WTC11 (cell line): ENCODE measurements around the gene SLC49A3. TPM values are rescaled to one million over a fixed set of nuclear protein-coding genes. Genes with fewer than 3 reads are reported as not detected.

Experiments
- ATAC-seq: fragments of 200-7000 bp; cut with Tn5 transposase; 2 replicates; pipeline ENCODE4 v1.10.0; 2021; ENCODE audit warnings: mild to moderate bottlenecking, moderate library complexity
- CTCF ChIA-PET: fragments of 300-600 bp; sonication (Branson Sonifier 250); formaldehyde crosslinking; loops from one replicate; lab custom pipeline; 2021; ENCODE audit warnings: antibody characterized with exemption; lab: Charles Lee
- POLR2A ChIA-PET: fragments of 350-600 bp; sonication (Branson Sonifier 250); formaldehyde crosslinking; loops from one replicate; lab custom pipeline; 2021; ENCODE audit warnings: antibody characterized with exemption; lab: Charles Lee
- DNase-seq: peaks from one replicate; pipeline ENCODE4 v3.0.0; 2021; ENCODE audit warnings: low spot score
- H3K27ac Mint-ChIP-seq: 2 replicates; pipeline ENCODE4 v1.8.0; 2021; ENCODE audit warnings: mixed read lengths
- H3K27me3 Mint-ChIP-seq: 2 replicates; pipeline ENCODE4 v1.8.0; 2021; ENCODE audit warnings: low read depth, mild to moderate bottlenecking, moderate library complexity, mixed read lengths
- H3K36me3 Mint-ChIP-seq: 2 replicates; pipeline ENCODE4 v1.8.0; 2021; ENCODE audit warnings: mixed read lengths
- H3K4me1 Mint-ChIP-seq: 2 replicates; pipeline ENCODE4 v1.8.0; 2022; ENCODE audit warnings: mixed read lengths
- H3K4me3 Mint-ChIP-seq: 2 replicates; pipeline ENCODE4 v1.8.0; 2021; ENCODE audit warnings: mild to moderate bottlenecking, moderate library complexity, mixed read lengths
- H3K9me3 Mint-ChIP-seq: 2 replicates; pipeline ENCODE4 v1.8.0; 2021; ENCODE audit warnings: mixed read lengths
- ATF1 ChIP-seq: sonication (generic); formaldehyde crosslinking; IDR thresholded peaks from 2 replicates; pipeline ENCODE4 v1.8.1; 2023; ENCODE audit warnings: mild to moderate bottlenecking, moderate library complexity, missing genetic modification reagents
- ESRRA ChIP-seq: sonication (generic); formaldehyde crosslinking; IDR thresholded peaks from 2 replicates; pipeline ENCODE4 v1.8.1; 2022; ENCODE audit warnings: mild to moderate bottlenecking, missing genetic modification reagents, borderline replicate concordance
- MXD4 ChIP-seq: fragments of 250-450 bp; sonication (Bioruptor Pico); IDR thresholded peaks from 2 replicates; pipeline ENCODE4 v1.8.0; 2021; ENCODE audit warnings: mild to moderate bottlenecking, moderate library complexity, borderline replicate concordance
- RELA ChIP-seq: sonication (generic); formaldehyde crosslinking; IDR thresholded peaks from 2 replicates; pipeline ENCODE4 v1.8.1; 2022; ENCODE audit warnings: missing genetic modification reagents, mild to moderate bottlenecking, borderline replicate concordance
- TEAD4 ChIP-seq: sonication (generic); formaldehyde crosslinking; IDR thresholded peaks from 2 replicates; pipeline ENCODE4 v1.8.0; 2022; ENCODE audit warnings: mild to moderate bottlenecking, missing genetic modification reagents
- total RNA-seq: library from RNA; stranded (reverse); gene quantifications from 3 replicates; pipeline ENCODE4 v1.2.3, GENCODE V29; 2021
- TF ChIP-seq, protein P1 (sequence below): sonication (generic); formaldehyde crosslinking; IDR thresholded peaks from 2 replicates; pipeline ENCODE4 v1.8.1; 2022; ENCODE audit warnings: mild to moderate bottlenecking, moderate library complexity, missing genetic modification reagents
- TF ChIP-seq, protein P2 (sequence below): sonication (generic); formaldehyde crosslinking; IDR thresholded peaks from 2 replicates; pipeline ENCODE4 v1.8.0; 2022; ENCODE audit warnings: mild to moderate bottlenecking, missing genetic modification reagents
- TF ChIP-seq, protein P3 (sequence below): sonication (generic); formaldehyde crosslinking; IDR thresholded peaks from 2 replicates; pipeline ENCODE4 v1.8.0; 2023; ENCODE audit warnings: mild to moderate bottlenecking, missing genetic modification reagents
- TF ChIP-seq, protein P4 (sequence below): sonication (generic); formaldehyde crosslinking; IDR thresholded peaks from 2 replicates; pipeline ENCODE4 v1.8.0; 2023; ENCODE audit warnings: missing genetic modification reagents, mild to moderate bottlenecking, borderline replicate concordance
- TF ChIP-seq, protein P5 (sequence below): sonication (generic); formaldehyde crosslinking; IDR thresholded peaks from 2 replicates; pipeline ENCODE4 v1.8.1; 2022; ENCODE audit warnings: missing genetic modification reagents, borderline replicate concordance
- TF ChIP-seq, protein P6 (sequence below): sonication (generic); formaldehyde crosslinking; IDR thresholded peaks from 2 replicates; pipeline ENCODE4 v1.8.0; 2022; ENCODE audit warnings: mild to moderate bottlenecking, missing genetic modification reagents
- TF ChIP-seq, protein P7 (sequence below): sonication (generic); formaldehyde crosslinking; IDR thresholded peaks from 2 replicates; pipeline ENCODE4 v1.8.0; 2022; ENCODE audit warnings: mild to moderate bottlenecking, missing genetic modification reagents
- TF ChIP-seq, protein P8 (sequence below): sonication (generic); formaldehyde crosslinking; IDR thresholded peaks from 2 replicates; pipeline ENCODE4 v1.8.1; 2022; ENCODE audit warnings: low read depth, mild to moderate bottlenecking, moderate library complexity, missing genetic modification reagents, borderline replicate concordance

The SLC49A3 gene
- total RNA-seq, 1 experiment from 2014 or later = 5.8 TPM

DNA sequence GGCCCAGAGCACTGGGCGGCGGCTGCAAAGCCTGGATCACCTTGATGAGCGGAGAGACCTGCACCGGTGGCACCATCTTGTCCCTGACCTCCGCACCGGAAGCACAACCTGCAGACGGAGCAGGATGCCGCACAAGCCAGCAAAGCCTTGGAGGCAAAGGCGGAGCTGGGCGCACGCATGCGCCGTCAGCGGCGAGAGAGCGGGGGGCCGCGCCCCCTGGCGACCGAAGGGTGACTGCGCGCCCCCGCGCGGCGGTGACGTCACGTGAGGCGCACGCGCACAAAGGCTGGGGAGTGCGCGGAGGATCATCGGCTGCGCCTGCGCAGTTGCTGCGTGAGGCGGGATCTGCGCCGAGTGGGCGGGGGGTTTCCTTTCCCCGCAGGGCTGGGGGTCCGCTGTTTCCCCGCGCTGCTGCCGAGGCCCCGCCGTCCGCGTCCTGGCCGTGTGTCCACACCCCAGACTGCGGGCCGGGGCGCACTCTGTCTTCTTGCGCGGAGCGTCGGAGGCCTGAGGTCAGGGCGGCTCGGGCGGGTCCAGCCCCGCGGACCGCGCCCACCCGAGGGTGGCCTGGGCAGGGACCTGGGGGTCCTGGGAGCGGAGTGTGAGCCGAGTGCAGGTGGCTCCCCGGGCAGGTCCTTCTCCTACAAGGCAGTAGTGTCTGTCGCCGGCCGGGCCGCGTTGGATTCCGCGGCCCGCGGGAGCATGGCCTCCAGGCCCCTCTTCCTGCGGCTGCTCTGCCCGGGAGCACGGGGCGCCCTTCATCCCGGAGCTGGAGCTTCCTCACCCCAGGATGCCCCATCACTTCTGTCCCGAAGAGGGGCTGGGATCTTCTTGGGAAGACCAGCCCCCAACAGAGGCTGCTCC, 14.5 kb downstream of the SLC49A3 start, which contains the start of the genes ATP5ME and MYL5 (continued):
- TF ChIP-seq, protein P1, sequence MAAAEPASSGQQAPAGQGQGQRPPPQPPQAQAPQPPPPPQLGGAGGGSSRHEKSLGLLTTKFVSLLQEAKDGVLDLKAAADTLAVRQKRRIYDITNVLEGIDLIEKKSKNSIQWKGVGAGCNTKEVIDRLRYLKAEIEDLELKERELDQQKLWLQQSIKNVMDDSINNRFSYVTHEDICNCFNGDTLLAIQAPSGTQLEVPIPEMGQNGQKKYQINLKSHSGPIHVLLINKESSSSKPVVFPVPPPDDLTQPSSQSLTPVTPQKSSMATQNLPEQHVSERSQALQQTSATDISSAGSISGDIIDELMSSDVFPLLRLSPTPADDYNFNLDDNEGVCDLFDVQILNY (CRISPR knock-in tag) = peak; percentile 60; the same call in 1 of the 2 replicates
- TF ChIP-seq, protein P2, sequence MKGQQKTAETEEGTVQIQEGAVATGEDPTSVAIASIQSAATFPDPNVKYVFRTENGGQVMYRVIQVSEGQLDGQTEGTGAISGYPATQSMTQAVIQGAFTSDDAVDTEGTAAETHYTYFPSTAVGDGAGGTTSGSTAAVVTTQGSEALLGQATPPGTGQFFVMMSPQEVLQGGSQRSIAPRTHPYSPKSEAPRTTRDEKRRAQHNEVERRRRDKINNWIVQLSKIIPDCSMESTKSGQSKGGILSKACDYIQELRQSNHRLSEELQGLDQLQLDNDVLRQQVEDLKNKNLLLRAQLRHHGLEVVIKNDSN (CRISPR knock-in tag) = peak; percentile 91

DNA sequence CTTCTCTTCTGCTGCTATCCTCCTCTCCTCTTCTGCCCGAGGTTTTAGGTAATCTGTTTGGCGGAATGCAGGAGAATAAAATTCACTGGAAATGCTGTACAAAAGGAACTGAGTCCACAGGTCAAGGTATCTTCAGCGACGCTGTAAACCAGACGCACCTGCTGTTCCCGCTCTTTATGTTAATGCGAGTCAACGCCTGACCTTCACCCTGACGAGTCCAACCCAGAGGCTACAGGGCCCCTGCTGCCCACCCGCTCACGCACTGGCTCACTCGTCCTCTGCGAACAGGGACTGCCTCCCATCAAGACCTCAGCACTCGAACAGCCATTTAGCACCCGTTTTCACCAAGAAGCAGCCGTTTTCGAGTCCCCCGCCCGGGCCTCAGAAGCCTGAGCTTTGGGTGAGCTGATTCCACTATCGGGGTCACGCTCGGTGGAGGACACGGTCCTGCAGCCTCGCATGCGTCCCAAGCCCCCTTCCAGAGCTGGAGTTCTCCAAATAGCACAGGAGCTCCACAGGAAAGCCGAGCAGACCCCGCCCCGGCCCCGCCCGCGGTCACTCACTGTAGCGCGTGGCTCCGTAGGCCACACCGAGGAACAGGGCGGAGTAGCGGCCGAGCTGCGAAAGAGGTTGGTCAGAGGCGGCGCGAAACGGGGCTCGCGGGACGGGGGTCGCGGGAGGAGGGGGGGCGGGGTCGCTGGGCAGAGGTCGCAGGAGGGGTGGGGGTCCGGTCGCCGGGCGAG, 15.4 kb downstream of the SLC49A3 start:
- no peak for DNase-seq
- H3K9me3 Mint-ChIP-seq = no peaks in the 10 kb centered on the region
- TF ChIP-seq, protein P3, sequence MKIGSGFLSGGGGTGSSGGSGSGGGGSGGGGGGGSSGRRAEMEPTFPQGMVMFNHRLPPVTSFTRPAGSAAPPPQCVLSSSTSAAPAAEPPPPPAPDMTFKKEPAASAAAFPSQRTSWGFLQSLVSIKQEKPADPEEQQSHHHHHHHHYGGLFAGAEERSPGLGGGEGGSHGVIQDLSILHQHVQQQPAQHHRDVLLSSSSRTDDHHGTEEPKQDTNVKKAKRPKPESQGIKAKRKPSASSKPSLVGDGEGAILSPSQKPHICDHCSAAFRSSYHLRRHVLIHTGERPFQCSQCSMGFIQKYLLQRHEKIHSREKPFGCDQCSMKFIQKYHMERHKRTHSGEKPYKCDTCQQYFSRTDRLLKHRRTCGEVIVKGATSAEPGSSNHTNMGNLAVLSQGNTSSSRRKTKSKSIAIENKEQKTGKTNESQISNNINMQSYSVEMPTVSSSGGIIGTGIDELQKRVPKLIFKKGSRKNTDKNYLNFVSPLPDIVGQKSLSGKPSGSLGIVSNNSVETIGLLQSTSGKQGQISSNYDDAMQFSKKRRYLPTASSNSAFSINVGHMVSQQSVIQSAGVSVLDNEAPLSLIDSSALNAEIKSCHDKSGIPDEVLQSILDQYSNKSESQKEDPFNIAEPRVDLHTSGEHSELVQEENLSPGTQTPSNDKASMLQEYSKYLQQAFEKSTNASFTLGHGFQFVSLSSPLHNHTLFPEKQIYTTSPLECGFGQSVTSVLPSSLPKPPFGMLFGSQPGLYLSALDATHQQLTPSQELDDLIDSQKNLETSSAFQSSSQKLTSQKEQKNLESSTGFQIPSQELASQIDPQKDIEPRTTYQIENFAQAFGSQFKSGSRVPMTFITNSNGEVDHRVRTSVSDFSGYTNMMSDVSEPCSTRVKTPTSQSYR (CRISPR knock-in tag) = no peak
- TF ChIP-seq RELA (no peak), ESRRA (CRISPR knock-in tag) (0 out of 2 replicates have a peak, but pooled peaks have one; percentile 44), ATF1 (CRISPR knock-in tag) (no peak), TEAD4 (CRISPR knock-in tag) (peak; percentile 55; the same call in 1 of the 2 replicates), MXD4 (CRISPR knock-in tag) (no peak)
- TF ChIP-seq, protein P4, sequence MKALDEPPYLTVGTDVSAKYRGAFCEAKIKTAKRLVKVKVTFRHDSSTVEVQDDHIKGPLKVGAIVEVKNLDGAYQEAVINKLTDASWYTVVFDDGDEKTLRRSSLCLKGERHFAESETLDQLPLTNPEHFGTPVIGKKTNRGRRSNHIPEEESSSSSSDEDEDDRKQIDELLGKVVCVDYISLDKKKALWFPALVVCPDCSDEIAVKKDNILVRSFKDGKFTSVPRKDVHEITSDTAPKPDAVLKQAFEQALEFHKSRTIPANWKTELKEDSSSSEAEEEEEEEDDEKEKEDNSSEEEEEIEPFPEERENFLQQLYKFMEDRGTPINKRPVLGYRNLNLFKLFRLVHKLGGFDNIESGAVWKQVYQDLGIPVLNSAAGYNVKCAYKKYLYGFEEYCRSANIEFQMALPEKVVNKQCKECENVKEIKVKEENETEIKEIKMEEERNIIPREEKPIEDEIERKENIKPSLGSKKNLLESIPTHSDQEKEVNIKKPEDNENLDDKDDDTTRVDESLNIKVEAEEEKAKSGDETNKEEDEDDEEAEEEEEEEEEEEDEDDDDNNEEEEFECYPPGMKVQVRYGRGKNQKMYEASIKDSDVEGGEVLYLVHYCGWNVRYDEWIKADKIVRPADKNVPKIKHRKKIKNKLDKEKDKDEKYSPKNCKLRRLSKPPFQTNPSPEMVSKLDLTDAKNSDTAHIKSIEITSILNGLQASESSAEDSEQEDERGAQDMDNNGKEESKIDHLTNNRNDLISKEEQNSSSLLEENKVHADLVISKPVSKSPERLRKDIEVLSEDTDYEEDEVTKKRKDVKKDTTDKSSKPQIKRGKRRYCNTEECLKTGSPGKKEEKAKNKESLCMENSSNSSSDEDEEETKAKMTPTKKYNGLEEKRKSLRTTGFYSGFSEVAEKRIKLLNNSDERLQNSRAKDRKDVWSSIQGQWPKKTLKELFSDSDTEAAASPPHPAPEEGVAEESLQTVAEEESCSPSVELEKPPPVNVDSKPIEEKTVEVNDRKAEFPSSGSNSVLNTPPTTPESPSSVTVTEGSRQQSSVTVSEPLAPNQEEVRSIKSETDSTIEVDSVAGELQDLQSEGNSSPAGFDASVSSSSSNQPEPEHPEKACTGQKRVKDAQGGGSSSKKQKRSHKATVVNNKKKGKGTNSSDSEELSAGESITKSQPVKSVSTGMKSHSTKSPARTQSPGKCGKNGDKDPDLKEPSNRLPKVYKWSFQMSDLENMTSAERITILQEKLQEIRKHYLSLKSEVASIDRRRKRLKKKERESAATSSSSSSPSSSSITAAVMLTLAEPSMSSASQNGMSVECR (CRISPR knock-in tag) = 0 out of 2 replicates have a peak, but pooled peaks have one; percentile 36
- TF ChIP-seq, protein P5, sequence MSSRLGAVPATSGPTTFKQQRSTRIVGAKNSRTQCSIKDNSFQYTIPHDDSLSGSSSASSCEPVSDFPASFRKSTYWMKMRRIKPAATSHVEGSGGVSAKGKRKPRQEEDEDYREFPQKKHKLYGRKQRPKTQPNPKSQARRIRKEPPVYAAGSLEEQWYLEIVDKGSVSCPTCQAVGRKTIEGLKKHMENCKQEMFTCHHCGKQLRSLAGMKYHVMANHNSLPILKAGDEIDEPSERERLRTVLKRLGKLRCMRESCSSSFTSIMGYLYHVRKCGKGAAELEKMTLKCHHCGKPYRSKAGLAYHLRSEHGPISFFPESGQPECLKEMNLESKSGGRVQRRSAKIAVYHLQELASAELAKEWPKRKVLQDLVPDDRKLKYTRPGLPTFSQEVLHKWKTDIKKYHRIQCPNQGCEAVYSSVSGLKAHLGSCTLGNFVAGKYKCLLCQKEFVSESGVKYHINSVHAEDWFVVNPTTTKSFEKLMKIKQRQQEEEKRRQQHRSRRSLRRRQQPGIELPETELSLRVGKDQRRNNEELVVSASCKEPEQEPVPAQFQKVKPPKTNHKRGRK (CRISPR knock-in tag) = no peak
- TF ChIP-seq, protein P6, sequence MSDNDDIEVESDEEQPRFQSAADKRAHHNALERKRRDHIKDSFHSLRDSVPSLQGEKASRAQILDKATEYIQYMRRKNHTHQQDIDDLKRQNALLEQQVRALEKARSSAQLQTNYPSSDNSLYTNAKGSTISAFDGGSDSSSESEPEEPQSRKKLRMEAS (CRISPR knock-in tag) = peak; percentile 51; the same call in 1 of the 2 replicates
- TF ChIP-seq, protein P7, sequence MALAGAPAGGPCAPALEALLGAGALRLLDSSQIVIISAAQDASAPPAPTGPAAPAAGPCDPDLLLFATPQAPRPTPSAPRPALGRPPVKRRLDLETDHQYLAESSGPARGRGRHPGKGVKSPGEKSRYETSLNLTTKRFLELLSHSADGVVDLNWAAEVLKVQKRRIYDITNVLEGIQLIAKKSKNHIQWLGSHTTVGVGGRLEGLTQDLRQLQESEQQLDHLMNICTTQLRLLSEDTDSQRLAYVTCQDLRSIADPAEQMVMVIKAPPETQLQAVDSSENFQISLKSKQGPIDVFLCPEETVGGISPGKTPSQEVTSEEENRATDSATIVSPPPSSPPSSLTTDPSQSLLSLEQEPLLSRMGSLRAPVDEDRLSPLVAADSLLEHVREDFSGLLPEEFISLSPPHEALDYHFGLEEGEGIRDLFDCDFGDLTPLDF (CRISPR knock-in tag) = no peak
- TF ChIP-seq, protein P8, sequence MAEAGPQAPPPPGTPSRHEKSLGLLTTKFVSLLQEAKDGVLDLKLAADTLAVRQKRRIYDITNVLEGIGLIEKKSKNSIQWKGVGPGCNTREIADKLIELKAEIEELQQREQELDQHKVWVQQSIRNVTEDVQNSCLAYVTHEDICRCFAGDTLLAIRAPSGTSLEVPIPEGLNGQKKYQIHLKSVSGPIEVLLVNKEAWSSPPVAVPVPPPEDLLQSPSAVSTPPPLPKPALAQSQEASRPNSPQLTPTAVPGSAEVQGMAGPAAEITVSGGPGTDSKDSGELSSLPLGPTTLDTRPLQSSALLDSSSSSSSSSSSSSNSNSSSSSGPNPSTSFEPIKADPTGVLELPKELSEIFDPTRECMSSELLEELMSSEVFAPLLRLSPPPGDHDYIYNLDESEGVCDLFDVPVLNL (CRISPR knock-in tag) = no peak
- TF ChIP-seq, all 79 proteins: peak for 4
- Mint-ChIP-seq H3K36me3 (peaks cover 24% of the 10 kb centered on the region), H3K4me3 (peak overlapping the region; percentile 86), H3K4me1 (peaks cover 7% of the 10 kb centered on the region), H3K27me3 (peaks cover 3% of the 10 kb centered on the region), H3K27ac (peak overlapping the region; percentile 94)
- ChIA-PET CTCF (interaction anchor here (0.6 to 3.2 kb wide), 14 partner anchors 9 to 244 kb away, joined by 3 to 35 read pairs (median 4); partner anchors contain the start of gene PDE6B), POLR2A (interaction anchor here (1.0 to 1.4 kb wide), 2 partner anchors 9 to 71 kb away, joined by 3 to 4 read pairs; no protein-coding TSS in a partner anchor)
- peak; percentile 2 for ATAC-seq
